Liver (tissue), 9 donors: ENCODE data around the gene INPP5B. TPM values are rescaled to one million over a fixed set of nuclear protein-coding genes. Genes with fewer than 3 reads are reported as not detected.

ENCODE experiments used
- DNase-seq: peaks from one replicate; pipeline ENCODE4 v3.0.0-alpha.2; 2017; ENCODE audit warnings: low spot score
- H3K27ac ChIP-seq, 2 donors: one replicate each; pipeline ENCODE4 v1.7.0; 2013; ENCODE audit warnings: inconsistent platforms in 2 of 2, low read length in 2 of 2, control low read depth in 1 of 2, low read depth in 1 of 2, mild to moderate bottlenecking in 1 of 2
- H3K27me3 ChIP-seq, 4 donors: one replicate each; pipeline versions ENCODE4 v1.6.1 to v1.7.0; 2013; ENCODE audit warnings: low read length in 3 of 4, inconsistent platforms in 1 of 4, mild to moderate bottlenecking in 1 of 4, moderate library complexity in 1 of 4; ENCODE audit not compliant: control insufficient read depth in 4 of 4, insufficient read depth in 4 of 4
- H3K36me3 ChIP-seq, 4 donors: one replicate each; pipeline versions ENCODE4 v1.6.1 to v1.7.0; 2013; ENCODE audit warnings: low read length in 3 of 4, mild to moderate bottlenecking in 3 of 4, low read depth in 1 of 4, moderate library complexity in 1 of 4; ENCODE audit not compliant: control insufficient read depth in 4 of 4, insufficient read depth in 3 of 4
- H3K4me1 ChIP-seq, 4 donors: one replicate each; pipeline versions ENCODE4 v1.6.1 to v1.7.0; 2013; ENCODE audit warnings: low read length in 3 of 4, mild to moderate bottlenecking in 3 of 4, moderate library complexity in 1 of 4; ENCODE audit not compliant: control insufficient read depth in 4 of 4, insufficient read depth in 4 of 4
- H3K4me3 ChIP-seq, 3 donors: one replicate each; pipeline versions ENCODE4 v1.6.1 to v1.7.0; 2013; ENCODE audit warnings: low read length in 3 of 3, control low read depth in 1 of 3, low read depth in 1 of 3, mild to moderate bottlenecking in 1 of 3
- H3K9ac ChIP-seq, 2 donors: one replicate each; pipeline ENCODE4 v1.7.0; 2013; ENCODE audit warnings: low read length in 2 of 2, mild to moderate bottlenecking in 2 of 2, moderate library complexity in 2 of 2, control low read depth in 1 of 2, low read depth in 1 of 2
- H3K9me3 ChIP-seq, 4 donors: one replicate each; pipeline versions ENCODE4 v1.6.1 to v1.7.0; 2013; ENCODE audit warnings: low read length in 3 of 4; ENCODE audit not compliant: control insufficient read depth in 4 of 4
- EGR1 ChIP-seq, 2 donors: IDR thresholded peaks; 2 replicates each; pipeline ENCODE4 v1.6.1; 2016 to 2018; ENCODE audit warnings: antibody characterized with exemption in 2 of 2, low read depth in 2 of 2
- FOXA1 ChIP-seq: IDR thresholded peaks from 2 replicates; pipeline ENCODE4 v1.6.1; 2016; ENCODE audit warnings: antibody characterized with exemption
- FOXA2 ChIP-seq: IDR thresholded peaks from 2 replicates; pipeline ENCODE4 v1.6.1; 2016; ENCODE audit warnings: antibody characterized with exemption
- GABPA ChIP-seq, 2 donors: IDR thresholded peaks in 1 of 2; conservative IDR thresholded peaks in 1 of 2; 2 replicates each; pipeline ENCODE4 v1.6.1; 2016; ENCODE audit warnings: antibody characterized with exemption in 2 of 2, mild to moderate bottlenecking in 1 of 2, moderate library complexity in 1 of 2
- HNF4A ChIP-seq, 2 donors: conservative IDR thresholded peaks; 2 replicates each; pipeline ENCODE4 v1.6.1; 2016; ENCODE audit warnings: antibody characterized with exemption in 2 of 2, mild to moderate bottlenecking in 2 of 2
- HNF4G ChIP-seq: IDR thresholded peaks from 2 replicates; pipeline ENCODE4 v1.6.1; 2016; ENCODE audit warnings: antibody characterized with exemption
- JUND ChIP-seq, 2 donors: IDR thresholded peaks; 2 replicates each; pipeline ENCODE4 v1.6.1; 2016; ENCODE audit warnings: antibody characterized with exemption in 2 of 2
- NR2F2 ChIP-seq: IDR thresholded peaks from 2 replicates; pipeline ENCODE4 v1.6.1; 2016; ENCODE audit warnings: antibody characterized with exemption
- REST ChIP-seq: IDR thresholded peaks from 2 replicates; pipeline ENCODE4 v1.6.1; 2016; ENCODE audit warnings: antibody characterized with exemption, mild to moderate bottlenecking
- RXRA ChIP-seq, 2 donors: IDR thresholded peaks; 2 replicates each; pipeline ENCODE4 v1.6.1; 2017 to 2018; ENCODE audit warnings: antibody characterized with exemption in 2 of 2, mild to moderate bottlenecking in 1 of 2
- TAF1 ChIP-seq: conservative IDR thresholded peaks from 2 replicates; pipeline ENCODE4 v1.6.1; 2016; ENCODE audit warnings: antibody characterized with exemption, mild to moderate bottlenecking
- YY1 ChIP-seq: IDR thresholded peaks from 2 replicates; pipeline ENCODE4 v1.6.1; 2016; ENCODE audit warnings: antibody characterized with exemption, mild to moderate bottlenecking
- ZBTB33 ChIP-seq: IDR thresholded peaks from 2 replicates; pipeline ENCODE4 v1.6.1; 2016; ENCODE audit warnings: antibody characterized with exemption
- WGBS: extraction: QIAGEN DNeasy Blood & Tissue Kit; methylation state at CpG from one replicate; pipeline ENCODE4 v1.1.7; 2013; 5-methylcytosine and 5-hydroxymethylcytosine counted together
- polyA plus RNA-seq, 2 donors: library from polyadenylated mRNA; stranded (reverse) in 1 of 2; unstranded in 1 of 2; fragments of 200-250 nt in 1 of 2; fragments of >200 nt in 1 of 2; fragmentation: Nextera tagmentation in 1 of 2; extraction: Ambion mirVana in 1 of 2; gene quantifications; one replicate each; pipeline versions ENCODE4 v1.2.1 to v1.2.3, GENCODE V29; 2013 to 2015
- total RNA-seq, 2 donors: library from RNA; depleted of rRNA; stranded (reverse); fragments of >200 nt; gene quantifications; one replicate each; pipeline ENCODE4 v1.2.3, GENCODE V29; 2014
- TF ChIP-seq, protein P1 (sequence below): IDR thresholded peaks from 2 replicates; pipeline ENCODE4 v1.6.1; 2016; ENCODE audit warnings: antibody characterized with exemption
- donor health status: healthy.
- donor health status: healthy.
- donor health status: healthy.
- donor health status: healthy.
- donor health status: healthy.

Gene INPP5B
- total and polyA plus RNA-seq, 4 donors: 5.0 to 30.9 (median 13.6) TPM

DNA sequence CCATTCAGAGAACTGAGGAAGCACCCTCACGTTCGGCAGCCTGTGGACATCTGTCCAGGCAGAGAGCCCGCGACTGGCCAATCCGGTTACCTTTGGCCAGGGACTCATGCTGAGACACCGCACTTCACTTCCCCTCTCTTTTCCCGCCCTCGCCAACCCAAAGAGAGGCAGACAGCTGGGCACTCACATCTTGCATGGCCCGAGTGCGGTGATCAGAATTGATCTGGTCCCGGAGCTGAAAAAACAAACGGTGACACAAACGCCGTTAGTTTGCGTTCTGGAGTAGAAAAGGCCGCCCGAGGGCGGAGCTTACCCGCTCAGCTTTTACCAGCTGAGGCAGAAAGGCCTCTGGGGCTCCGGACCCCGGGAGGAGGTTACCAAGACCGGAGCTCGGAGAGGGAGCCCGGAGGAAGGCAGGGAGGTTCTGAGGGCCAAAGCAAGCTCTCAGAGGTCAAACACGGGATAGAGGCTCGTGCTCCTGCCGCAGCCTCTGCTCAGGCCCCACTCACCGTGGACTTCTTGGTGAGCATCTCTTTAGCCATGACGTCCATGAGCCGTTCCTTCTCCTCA is 42.6 kb upstream of the INPP5B start:
- Histone ChIP-seq H3K27ac (peak overlapping the region; percentile 67 to 75), H3K4me1 (peaks cover 8 to 18% (median 14%) of the 10 kb centered on the region in 4 donors), H3K27me3 (no peaks in the 10 kb centered on the region), H3K36me3 (peaks cover 13 to 25% (median 16%) of the 10 kb centered on the region in 4 donors), H3K4me3 (peak overlapping the region; percentile 83 to 98 (median 92)), H3K9ac (peak overlapping the region; percentile 10 to 69), H3K9me3 (no peaks in the 10 kb centered on the region)
- peak; percentile 57 for DNase-seq
- TF ChIP-seq FOXA1 (no peak), YY1 (no peak), HNF4A (conservative IDR thresholded peaks at IDR 0.05) (no peak), ZBTB33 (no peak), NR2F2 (no peak), TAF1 (no peak), HNF4G (no peak)
- TF ChIP-seq, protein P1, sequence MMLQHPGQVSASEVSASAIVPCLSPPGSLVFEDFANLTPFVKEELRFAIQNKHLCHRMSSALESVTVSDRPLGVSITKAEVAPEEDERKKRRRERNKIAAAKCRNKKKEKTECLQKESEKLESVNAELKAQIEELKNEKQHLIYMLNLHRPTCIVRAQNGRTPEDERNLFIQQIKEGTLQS: no peak
- under 1% methylated on average over 30 of the region's 30 CpGs for WGBS

- WGBS: 24% methylated on average over 1 of the region's 1 CpG
- TF ChIP-seq REST (no peak), GABPA (IDR thresholded peaks at IDR 0.05 in 1 of 2, conservative IDR thresholded peaks at IDR 0.05 in 1 of 2) (no peak), NR2F2 (no peak), FOXA1 (no peak), FOXA2 (no peak), HNF4G (no peak), TAF1 (no peak), HNF4A (conservative IDR thresholded peaks at IDR 0.05) (peak in 1 of 2 donors; percentile 8), ZBTB33 (no peak), RXRA (IDR thresholded peaks at IDR 0.05) (peak in 1 of 2 donors; percentile 19), YY1 (no peak), EGR1 (IDR thresholded peaks at IDR 0.05; ENCODE audit: low read depth in 2 of 2) (no peak), JUND (IDR thresholded peaks at IDR 0.05) (no peak)
- TF ChIP-seq, protein P1: peak; percentile 64
- no peak for DNase-seq
- Histone ChIP-seq H3K4me1 (peaks cover 8 to 18% (median 14%) of the 10 kb centered on the region in 4 donors), H3K4me3 (no peak overlapping the region), H3K9ac (no peak overlapping the region), H3K9me3 (no peaks in the 10 kb centered on the region), H3K27me3 (no peaks in the 10 kb centered on the region), H3K27ac (no peak overlapping the region), H3K36me3 (peaks cover 19 to 39% (median 26%) of the 10 kb centered on the region in 4 donors)
Observed at GRCh38 chr1:37987679-37988078, 40.8 kb upstream of the INPP5B start.
